ENCODE results near the gene KCTD7.
"Not testable (repeated sequence)": the region's sequence is repeated elsewhere in the genome, so short reads cannot be mapped to it uniquely, and the experiment has no call there.

Gene KCTD7

DNA sequence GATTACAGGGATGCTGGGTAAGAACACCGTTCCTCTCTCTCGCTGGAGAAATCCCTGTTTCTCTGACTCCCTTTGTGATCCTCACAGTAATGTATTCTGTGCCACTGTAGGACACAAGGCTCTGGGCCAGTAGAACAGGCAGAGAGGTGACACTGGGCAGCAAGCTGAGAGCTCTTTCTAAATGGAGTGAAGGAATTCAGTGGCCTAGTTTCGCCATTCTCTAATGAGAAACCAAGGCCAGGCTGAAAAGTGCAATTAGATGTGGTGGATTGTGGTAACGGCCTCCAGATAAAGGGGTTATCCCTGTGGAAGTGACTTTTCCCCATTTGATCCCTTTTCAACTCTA lies 12.8 kb downstream of the KCTD7 start:
- ATAC-seq (replicated peaks; ENCODE audit: extremely low read depth, poor library complexity, severe bottlenecking) (no peak), DNase-seq (ENCODE audit: low spot score in 2 of 2) (no peak)
- no peak overlapping the region for H3K27ac Mint-ChIP-seq (ENCODE audit: low read depth)
- H3K4me1 Mint-ChIP-seq, result peaks cover 16% of the 10 kb centered on the region
- H3K36me3 Mint-ChIP-seq (ENCODE audit: insufficient read depth), result peaks cover 47% of the 10 kb centered on the region
- H3K9me3 Mint-ChIP-seq, result no peaks in the 10 kb centered on the region
- no peaks in the 10 kb centered on the region for H3K27me3 Mint-ChIP-seq
- no peak overlapping the region for H3K4me3 Mint-ChIP-seq

DNA sequence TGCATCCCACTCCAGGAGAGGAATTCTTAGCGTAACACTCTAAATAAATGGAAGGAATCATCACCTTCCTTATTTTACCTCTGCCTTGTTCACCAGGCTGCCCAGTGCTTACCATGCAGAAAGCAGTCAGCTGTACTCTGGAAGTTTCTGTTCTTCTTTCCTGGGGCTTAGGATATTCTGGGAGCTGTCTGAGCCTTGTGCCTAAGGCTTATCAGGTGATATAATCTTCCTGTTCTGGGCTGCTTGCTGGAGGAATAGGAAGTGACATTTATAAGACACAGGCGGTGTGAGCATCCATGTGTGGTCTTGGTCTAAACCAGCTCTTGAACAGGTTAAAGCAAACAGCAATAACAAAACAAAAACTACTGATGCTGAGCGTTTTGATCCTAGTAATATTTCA lies 13.5 kb downstream of the KCTD7 start:
- H3K27me3 Mint-ChIP-seq, result no peaks in the 10 kb centered on the region

DNA sequence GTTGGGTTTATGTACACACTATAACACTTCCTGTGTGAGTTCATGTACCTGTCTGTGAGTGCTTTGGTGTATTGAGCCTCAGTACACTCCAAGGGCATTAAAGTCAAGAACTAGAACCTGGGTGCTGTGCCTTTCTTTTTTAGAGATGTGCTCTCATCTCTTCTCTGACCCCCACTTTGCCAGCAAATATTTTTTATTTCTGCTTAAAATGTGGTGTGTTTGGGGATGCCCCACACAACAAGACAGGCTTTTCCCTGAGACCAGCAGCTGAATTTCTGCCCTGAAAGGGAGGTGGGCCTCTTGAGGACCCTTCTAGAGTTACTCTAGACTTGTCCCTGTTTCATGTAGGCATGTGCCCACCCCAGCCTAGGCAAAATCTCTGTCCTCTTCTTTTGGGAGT lies 14.3 kb downstream of the KCTD7 start:
- ATAC-seq (replicated peaks; ENCODE audit: extremely low read depth, poor library complexity, severe bottlenecking) (no peak), DNase-seq (ENCODE audit: low spot score in 2 of 2) (no peak)
- Mint-ChIP-seq H3K9me3 (no peaks in the 10 kb centered on the region), H3K36me3 (ENCODE audit: insufficient read depth) (peaks cover 50% of the 10 kb centered on the region), H3K4me3 (no peak overlapping the region), H3K27me3 (no peaks in the 10 kb centered on the region), H3K27ac (ENCODE audit: low read depth) (peak overlapping the region; percentile 64), H3K4me1 (peaks cover 16% of the 10 kb centered on the region)

More for the DNA sequence above, 13.5 kb downstream of the KCTD7 start:
- peaks cover 16% of the 10 kb centered on the region for H3K4me1 Mint-ChIP-seq
- H3K9me3 Mint-ChIP-seq, result no peaks in the 10 kb centered on the region
- no peak for DNase-seq (ENCODE audit: low spot score in 2 of 2)
- ATAC-seq (replicated peaks; ENCODE audit: extremely low read depth, poor library complexity, severe bottlenecking), result no peak
- H3K36me3 Mint-ChIP-seq (ENCODE audit: insufficient read depth), result peaks cover 47% of the 10 kb centered on the region
- peak overlapping the region; percentile 64 for H3K27ac Mint-ChIP-seq (ENCODE audit: low read depth)
- H3K4me3 Mint-ChIP-seq, result no peak overlapping the region

DNA sequence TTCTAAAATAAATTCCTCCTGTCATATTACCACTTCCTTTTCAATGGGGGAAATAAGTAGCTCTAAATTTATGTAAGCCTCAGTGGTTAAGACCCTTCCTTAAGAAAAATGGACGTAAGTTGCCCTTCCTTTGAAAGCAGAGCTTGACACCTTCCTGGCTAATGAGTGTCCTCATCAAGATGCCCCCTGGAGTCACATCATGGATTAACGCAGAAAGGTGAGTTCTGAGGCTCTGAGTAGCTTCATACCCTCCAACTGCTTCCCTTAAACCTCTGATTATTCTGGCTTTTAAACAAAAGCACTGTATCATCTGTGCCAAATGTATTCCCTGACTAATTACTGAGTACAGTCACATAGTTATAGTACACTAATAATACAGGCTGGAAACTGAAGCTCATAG lies 14.7 kb downstream of the KCTD7 start:
- Mint-ChIP-seq H3K9me3 (no peaks in the 10 kb centered on the region), H3K27ac (ENCODE audit: low read depth) (peak overlapping the region; percentile 56), H3K27me3 (no peaks in the 10 kb centered on the region), H3K36me3 (ENCODE audit: insufficient read depth) (peaks cover 45% of the 10 kb centered on the region), H3K4me3 (no peak overlapping the region), H3K4me1 (peaks cover 16% of the 10 kb centered on the region)
- ATAC-seq (replicated peaks; ENCODE audit: extremely low read depth, poor library complexity, severe bottlenecking) (no peak), DNase-seq (ENCODE audit: low spot score in 2 of 2) (no peak)

DNA sequence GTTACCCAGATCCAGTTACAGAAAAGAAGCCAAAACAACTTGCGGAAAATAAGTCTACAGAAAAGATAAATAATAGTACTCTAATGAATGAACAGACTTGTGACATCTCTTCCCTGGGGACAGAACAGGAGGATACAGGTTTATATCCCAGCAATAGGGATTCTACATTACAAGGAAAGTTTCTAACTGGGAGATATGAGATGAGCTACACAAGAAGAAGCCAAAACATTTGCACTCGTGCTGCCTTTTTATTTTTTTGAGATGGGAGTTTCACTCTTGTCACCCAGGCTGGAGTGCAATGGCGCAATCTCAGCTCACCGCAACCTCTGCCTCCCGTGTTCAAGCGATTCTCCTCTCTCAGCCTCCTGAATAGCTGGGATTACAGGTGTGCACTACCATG lies 22.3 kb downstream of the KCTD7 start:
- not testable (repeated sequence) for H3K9me3 Mint-ChIP-seq; DNase-seq (ENCODE audit: low spot score in 2 of 2); H3K27me3 Mint-ChIP-seq; H3K27ac Mint-ChIP-seq (ENCODE audit: low read depth); ATAC-seq (replicated peaks; ENCODE audit: extremely low read depth, poor library complexity, severe bottlenecking); H3K4me3 Mint-ChIP-seq
- Mint-ChIP-seq H3K4me1 (peaks cover 31% of the 10 kb centered on the region), H3K36me3 (ENCODE audit: insufficient read depth) (peaks cover 19% of the 10 kb centered on the region)

DNA sequence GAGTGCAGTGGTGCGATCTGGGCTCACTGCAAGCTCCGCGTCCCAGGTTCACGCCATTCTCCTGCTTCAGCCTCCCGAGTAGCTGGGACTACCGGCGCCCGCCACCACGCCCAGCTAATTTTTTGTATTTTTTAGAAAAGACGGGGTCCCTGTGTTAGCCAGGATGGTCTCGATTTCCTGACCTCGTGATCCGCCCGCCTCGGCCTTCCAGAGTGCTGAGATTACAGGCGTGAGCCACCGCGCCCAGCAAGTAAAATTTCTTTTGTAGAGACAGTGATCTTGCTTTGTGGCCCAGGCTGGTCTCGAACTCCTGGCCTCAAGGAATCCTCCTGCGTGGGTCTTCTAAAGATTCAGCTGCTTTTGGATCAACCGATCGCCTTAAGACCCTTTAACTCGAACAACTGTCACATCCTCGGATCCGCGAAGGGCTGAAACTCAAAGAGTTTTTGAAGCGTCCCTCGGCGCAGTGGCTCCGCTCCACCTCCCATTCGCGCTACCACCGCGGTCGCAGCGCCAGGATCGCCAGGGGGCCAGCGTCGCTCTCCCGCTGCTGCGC lies 25.1 kb downstream of the KCTD7 start:
- ATAC-seq (replicated peaks; ENCODE audit: extremely low read depth, poor library complexity, severe bottlenecking); H3K9me3 Mint-ChIP-seq; H3K27me3 Mint-ChIP-seq; DNase-seq (ENCODE audit: low spot score in 2 of 2): not testable (repeated sequence)
- Mint-ChIP-seq H3K4me3 (peak overlapping the region; percentile 91), H3K36me3 (ENCODE audit: insufficient read depth) (peaks cover 16% of the 10 kb centered on the region), H3K4me1 (peaks cover 31% of the 10 kb centered on the region), H3K27ac (ENCODE audit: low read depth) (peak overlapping the region; percentile 98)

DNA sequence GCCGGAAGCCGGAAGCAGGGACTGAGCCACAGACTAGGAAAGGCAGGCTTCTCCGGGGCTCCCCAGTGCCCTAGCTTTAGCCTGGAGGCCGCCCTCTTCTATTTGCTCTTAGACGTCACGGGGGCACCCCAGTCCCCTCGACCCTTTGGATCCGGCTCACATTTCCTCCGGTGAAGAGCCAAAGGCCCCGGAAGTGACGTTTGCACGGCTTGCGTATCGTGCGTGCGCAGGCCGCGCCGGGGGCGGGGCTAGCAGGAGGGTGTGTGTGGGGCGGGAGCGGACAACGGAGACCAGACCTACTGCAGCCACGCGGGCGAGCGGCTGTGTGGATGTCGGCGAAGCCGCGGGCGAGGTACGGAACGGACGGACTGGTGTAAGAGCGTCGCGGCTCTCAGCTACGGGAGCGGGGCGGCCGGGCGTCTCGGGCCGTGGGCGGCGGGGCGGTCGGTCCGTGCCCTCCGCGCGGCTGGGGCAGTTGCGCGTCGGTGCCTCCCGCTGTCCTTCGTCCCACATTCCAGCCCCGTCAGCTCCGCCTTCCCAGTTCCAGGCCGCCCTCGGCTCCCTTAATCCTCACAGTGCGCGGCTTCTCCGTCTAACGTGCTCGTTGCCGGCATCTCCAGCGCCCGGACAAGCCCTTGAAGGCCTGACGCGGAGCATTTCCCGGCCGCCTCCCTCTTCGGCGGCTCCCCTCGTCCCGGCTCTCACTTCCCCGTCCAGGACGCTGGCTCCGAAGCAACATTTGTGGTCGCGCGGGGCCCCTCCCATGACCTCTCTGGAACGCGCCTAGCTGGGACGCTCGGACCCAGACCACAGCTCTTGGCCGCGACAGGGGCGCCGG lies 25.8 kb downstream of the KCTD7 start:
- Mint-ChIP-seq H3K9me3 (no peaks in the 10 kb centered on the region), H3K4me3 (peak overlapping the region; percentile 91), H3K36me3 (ENCODE audit: insufficient read depth) (peaks cover 14% of the 10 kb centered on the region), H3K4me1 (peaks cover 31% of the 10 kb centered on the region), H3K27me3 (no peaks in the 10 kb centered on the region), H3K27ac (ENCODE audit: low read depth) (peak overlapping the region; percentile 98)
- peak; percentile 97 for ATAC-seq (replicated peaks; ENCODE audit: extremely low read depth, poor library complexity, severe bottlenecking)
- DNase-seq (ENCODE audit: low spot score in 2 of 2), result peak; percentile 96

DNA sequence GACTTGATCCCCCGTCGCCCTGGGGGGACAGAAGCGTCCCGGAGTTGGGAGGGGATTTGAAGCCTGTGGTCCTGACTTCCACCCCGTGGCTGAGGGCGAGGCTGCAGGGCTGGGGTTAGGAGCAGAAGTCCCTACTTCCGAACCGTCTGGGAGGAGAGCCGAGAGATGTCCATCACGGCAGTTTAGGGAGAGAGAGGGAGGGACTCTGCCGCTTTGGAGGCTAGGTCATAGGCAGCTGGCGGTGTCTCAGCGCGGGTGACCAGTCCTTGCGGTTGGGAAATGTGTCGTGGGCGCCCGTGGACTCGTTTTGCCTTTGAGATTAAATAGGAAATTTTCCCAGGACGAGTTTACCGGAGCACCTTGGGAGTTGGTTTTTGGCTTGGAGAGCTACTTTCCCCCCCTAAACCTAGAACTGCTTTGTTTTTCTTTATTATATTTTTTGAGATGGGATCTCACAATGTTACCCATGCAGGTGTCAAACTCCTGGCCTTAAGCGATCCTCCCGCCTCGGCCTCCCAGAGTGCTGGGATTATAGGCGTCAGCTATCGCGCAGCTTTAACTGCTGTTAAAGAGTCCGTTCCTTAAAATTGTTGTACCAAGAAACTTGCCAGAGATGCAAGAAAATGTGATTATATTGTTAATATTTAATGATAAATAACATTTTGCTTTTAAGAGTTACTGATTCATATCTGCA lies 26.6 kb downstream of the KCTD7 start:
- peak overlapping the region; percentile 91 for H3K4me3 Mint-ChIP-seq
- H3K27ac Mint-ChIP-seq (ENCODE audit: low read depth), result peak overlapping the region; percentile 98
- peaks cover 14% of the 10 kb centered on the region for H3K36me3 Mint-ChIP-seq (ENCODE audit: insufficient read depth)
- not testable (repeated sequence) for H3K27me3 Mint-ChIP-seq; H3K9me3 Mint-ChIP-seq; DNase-seq (ENCODE audit: low spot score in 2 of 2); ATAC-seq (replicated peaks; ENCODE audit: extremely low read depth, poor library complexity, severe bottlenecking)
- peaks cover 31% of the 10 kb centered on the region for H3K4me1 Mint-ChIP-seq

DNA sequence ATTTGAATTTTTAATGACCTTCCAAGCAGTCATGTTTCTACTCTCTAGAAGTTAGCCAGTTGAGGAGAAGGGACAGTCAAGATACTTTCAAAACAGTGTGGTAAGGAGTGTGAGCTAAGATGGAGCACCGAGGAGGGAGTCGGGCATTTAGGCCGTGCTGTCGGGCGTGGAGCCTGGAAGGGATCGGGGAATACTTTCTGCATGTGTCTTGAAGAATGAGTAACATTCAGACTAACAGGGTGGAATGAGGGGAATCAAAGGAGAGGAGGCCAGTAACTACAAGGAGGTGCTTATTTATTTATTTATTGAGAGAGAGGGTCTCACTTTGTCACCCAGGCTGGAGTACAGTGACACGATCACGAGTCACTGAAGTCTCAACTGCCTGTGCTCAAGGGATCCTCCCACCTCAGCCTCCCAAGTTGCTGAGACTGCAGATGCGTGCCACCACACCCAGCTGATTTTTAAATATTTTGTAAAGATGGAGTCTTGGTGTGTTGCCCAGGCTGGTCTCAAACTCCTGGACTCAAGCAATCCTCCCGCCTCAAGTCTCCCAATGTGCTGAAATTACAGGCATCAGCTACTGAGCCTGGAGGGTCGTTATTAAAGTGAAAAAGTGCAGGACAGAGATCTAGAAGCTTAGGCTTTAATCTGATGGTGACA lies 27.3 kb downstream of the KCTD7 start:
- H3K9me3 Mint-ChIP-seq; H3K27me3 Mint-ChIP-seq; DNase-seq (ENCODE audit: low spot score in 2 of 2); ATAC-seq (replicated peaks; ENCODE audit: extremely low read depth, poor library complexity, severe bottlenecking): not testable (repeated sequence)
- Mint-ChIP-seq H3K4me1 (peaks cover 31% of the 10 kb centered on the region), H3K36me3 (ENCODE audit: insufficient read depth) (peaks cover 14% of the 10 kb centered on the region), H3K27ac (ENCODE audit: low read depth) (peak overlapping the region; percentile 44), H3K4me3 (peak overlapping the region; percentile 91)

DNA sequence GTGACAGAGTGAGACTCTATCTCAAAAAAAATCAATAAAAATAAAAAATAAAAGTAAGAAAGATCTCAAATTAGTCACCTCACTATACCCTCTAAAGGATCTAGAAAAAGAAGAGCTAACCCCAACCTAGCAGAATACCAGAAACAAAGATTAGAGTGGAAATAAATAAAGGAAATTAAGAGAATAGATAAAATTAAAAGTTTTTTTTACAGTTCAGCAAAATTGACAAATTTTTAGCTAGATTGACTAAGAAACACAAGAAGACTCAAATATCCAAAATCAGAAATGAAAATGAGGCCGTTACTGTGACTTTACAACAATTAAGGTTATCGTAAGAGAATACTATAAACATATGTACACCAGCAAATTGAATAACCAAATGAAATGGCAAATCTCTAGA lies 29.1 kb downstream of the KCTD7 start:
- H3K4me3 Mint-ChIP-seq, result no peak overlapping the region

DNA sequence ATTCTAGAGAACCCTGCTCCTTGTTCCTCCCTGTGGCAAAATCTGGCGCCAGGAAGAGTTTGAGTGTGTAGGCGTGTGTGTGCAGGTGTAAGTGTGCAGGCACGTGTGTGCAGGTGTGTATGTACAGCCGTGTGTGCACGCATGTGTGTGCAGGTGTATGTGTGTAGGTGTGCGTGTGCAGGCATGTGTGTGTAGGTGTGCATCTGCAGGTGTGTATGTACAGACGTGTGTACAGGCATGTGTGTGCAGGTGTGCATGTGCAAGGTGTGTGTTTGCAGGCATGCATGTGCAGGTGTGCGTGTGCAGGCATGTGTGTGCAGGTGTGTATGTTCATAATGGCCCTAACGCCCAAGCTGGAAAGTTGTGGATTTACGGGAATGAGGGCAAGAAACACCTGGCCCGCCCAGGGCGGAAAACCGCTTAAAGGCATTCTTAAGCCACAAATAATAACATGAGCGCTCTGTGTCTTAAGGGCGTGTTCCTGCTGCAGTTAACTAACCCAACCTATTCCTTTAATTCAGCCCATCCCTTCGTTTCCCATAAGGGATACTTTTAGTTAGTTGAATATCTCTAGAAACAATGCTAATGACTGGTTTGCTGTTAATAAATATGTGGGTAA lies 34.1 kb downstream of the KCTD7 start:
- H3K4me1 Mint-ChIP-seq, result peaks cover 11% of the 10 kb centered on the region
- ATAC-seq (replicated peaks; ENCODE audit: extremely low read depth, poor library complexity, severe bottlenecking) (no peak), DNase-seq (ENCODE audit: low spot score in 2 of 2) (no peak)
- no peaks in the 10 kb centered on the region for H3K9me3 Mint-ChIP-seq
- H3K4me3 Mint-ChIP-seq, result no peak overlapping the region
- H3K36me3 Mint-ChIP-seq (ENCODE audit: insufficient read depth), result peaks cover 3% of the 10 kb centered on the region
- no peak overlapping the region for H3K27ac Mint-ChIP-seq (ENCODE audit: low read depth)
- H3K27me3 Mint-ChIP-seq, result no peaks in the 10 kb centered on the region

More for the DNA sequence above, 29.1 kb downstream of the KCTD7 start:
- no peaks in the 10 kb centered on the region for H3K27me3 Mint-ChIP-seq
- ATAC-seq (replicated peaks; ENCODE audit: extremely low read depth, poor library complexity, severe bottlenecking) (no peak), DNase-seq (ENCODE audit: low spot score in 2 of 2) (no peak)
- H3K27ac Mint-ChIP-seq (ENCODE audit: low read depth), result no peak overlapping the region
- peaks cover 29% of the 10 kb centered on the region for H3K4me1 Mint-ChIP-seq
- no peaks in the 10 kb centered on the region for H3K9me3 Mint-ChIP-seq
- H3K36me3 Mint-ChIP-seq (ENCODE audit: insufficient read depth), result peaks cover 14% of the 10 kb centered on the region

DNA sequence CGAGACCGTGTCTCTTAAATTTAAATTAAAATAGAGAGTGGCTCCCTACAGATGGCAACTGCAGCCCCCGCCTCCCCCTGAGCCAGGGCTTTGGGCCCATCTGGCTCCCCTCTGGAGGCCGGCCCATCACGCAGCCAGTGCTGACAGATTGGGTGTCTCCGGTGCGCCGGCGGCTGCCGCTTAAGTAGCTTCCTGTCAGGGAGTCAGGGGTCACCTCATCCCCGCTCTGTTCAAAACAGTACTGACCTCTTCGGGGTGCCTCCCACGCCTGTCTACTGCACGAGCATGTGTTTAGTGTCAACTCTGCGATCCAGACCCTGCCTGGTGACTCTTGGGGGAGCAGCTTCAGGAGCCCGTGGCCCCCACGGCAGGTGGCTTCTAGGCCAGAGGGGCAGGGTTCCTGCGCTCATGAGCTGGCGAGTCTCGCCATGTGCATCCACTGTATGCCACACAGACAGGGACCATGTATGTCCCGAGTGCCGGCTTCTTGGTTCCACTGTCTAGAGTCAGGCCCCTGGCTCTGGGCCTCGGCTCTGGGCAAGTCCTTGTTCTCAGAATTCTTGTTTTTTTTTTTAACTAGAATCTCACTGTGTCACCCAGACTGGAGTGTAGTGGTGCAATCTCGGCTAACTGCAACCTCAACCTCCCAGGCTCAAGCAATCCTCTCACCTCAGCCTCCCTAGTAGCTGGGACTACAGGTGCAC lies 36.1 kb downstream of the KCTD7 start:
- H3K27me3 Mint-ChIP-seq, result no peaks in the 10 kb centered on the region
- no peak overlapping the region for H3K27ac Mint-ChIP-seq (ENCODE audit: low read depth)
- no peak for ATAC-seq (replicated peaks; ENCODE audit: extremely low read depth, poor library complexity, severe bottlenecking)

More for the DNA sequence above, 36.1 kb downstream of the KCTD7 start:
- Mint-ChIP-seq H3K36me3 (ENCODE audit: insufficient read depth) (peaks cover 3% of the 10 kb centered on the region), H3K4me1 (peaks cover 11% of the 10 kb centered on the region), H3K4me3 (no peak overlapping the region), H3K9me3 (no peaks in the 10 kb centered on the region)
- DNase-seq (ENCODE audit: low spot score in 2 of 2), result no peak
